Measurements from ENCODE around the gene CELSR2.

The CELSR2 gene

GRCh38 chr1:109229531-109230127 lies 19.7 kb upstream of the CELSR2 start:
- DNase-seq = no peak

GRCh38 chr1:109231066-109231465 lies 18.3 kb upstream of the CELSR2 start:
- DNase-seq = no peak

- no peak for DNase-seq
Measured at GRCh38 chr1:109235137-109235536, 14.2 kb upstream of the CELSR2 start.

GRCh38 chr1:109237512-109237911 lies 11.8 kb upstream of the CELSR2 start:
- no peak for DNase-seq

GRCh38 chr1:109238382-109238781 lies 11.0 kb upstream of the CELSR2 start:
- no peak for DNase-seq

- DNase-seq = no peak
Measured at GRCh38 chr1:109239047-109239408, 10.3 kb upstream of the CELSR2 start.

- DNase-seq = no peak
Measured at GRCh38 chr1:109239409-109240068, 9.8 kb upstream of the CELSR2 start.

GRCh38 chr1:109240158-109241152 lies 8.9 kb upstream of the CELSR2 start:
- DNase-seq = peak; percentile 14

- no peak for DNase-seq
Measured at GRCh38 chr1:109241344-109241743, 8.0 kb upstream of the CELSR2 start.

GRCh38 chr1:109241841-109242345 lies 7.4 kb upstream of the CELSR2 start:
- no peak for DNase-seq

GRCh38 chr1:109242387-109242786 lies 7.0 kb upstream of the CELSR2 start:
- no peak for DNase-seq

- no peak for DNase-seq
Measured at GRCh38 chr1:109243221-109243620, 6.1 kb upstream of the CELSR2 start.

GRCh38 chr1:109243860-109244552 lies 5.3 kb upstream of the CELSR2 start:
- no peak for DNase-seq

GRCh38 chr1:109246141-109246551 lies 3.2 kb upstream of the CELSR2 start:
- DNase-seq = no peak

- DNase-seq = no peak
Measured at GRCh38 chr1:109247401-109248365, 1.7 kb upstream of the CELSR2 start.

GRCh38 chr1:109248444-109248796 lies 919 bp upstream of the CELSR2 start:
- no peak for DNase-seq

GRCh38 chr1:109249654-109250401 lies 489 bp downstream of the CELSR2 start:
- no peak for DNase-seq

GRCh38 chr1:109250454-109251276 lies 1.3 kb downstream of the CELSR2 start:
- no peak for DNase-seq

- DNase-seq = no peak
Measured at GRCh38 chr1:109251277-109252166, 2.2 kb downstream of the CELSR2 start.
